Right lobe of liver (tissue), 4 donors: ENCODE measurements around the gene MINDY3.

Experiments
- POLR2A ChIP-seq: fragments of 450-650 bp; IDR thresholded peaks from one replicate; pipeline ENCODE4 v1.6.1; 2017; ENCODE audit warnings: antibody characterized with exemption, mild to moderate bottlenecking
- TF ChIP-seq, protein P1 (sequence below), 4 donors: fragments of 200-600 bp in 3 of 4; fragments of 450-650 bp in 1 of 4; IDR thresholded peaks; one replicate each; pipeline versions ENCODE4 v1.5.1 to v1.8.0; 2016 to 2022; ENCODE audit warnings: antibody characterized with exemption in 4 of 4, mild to moderate bottlenecking in 2 of 4
- donor health status: DM: no; HTN: no; CAD: no.
- donor health status: DM: no; HTN: no; CAD: no.
- donor health status: DM: no; HTN: yes; CAD: no.

DNA sequence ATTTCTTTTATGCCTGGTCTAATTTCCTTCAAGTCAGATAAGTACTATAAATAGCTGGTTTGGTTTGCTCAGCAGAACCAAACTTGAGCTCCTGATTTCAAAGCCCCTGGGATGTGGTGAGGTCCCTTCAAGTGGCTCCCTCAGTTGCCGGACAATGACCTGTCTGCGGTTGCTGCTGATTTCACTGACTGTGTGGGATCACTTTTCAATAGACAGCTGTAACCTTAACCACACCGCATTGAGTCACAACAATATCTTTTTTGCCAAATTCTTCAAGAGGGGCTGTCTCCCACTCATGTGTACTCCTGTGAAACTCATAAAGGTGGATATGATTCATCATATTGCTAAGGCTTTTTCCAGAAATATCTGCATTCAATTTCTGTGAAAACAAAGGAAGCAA is 117.5 kb downstream of the MINDY3 start:
- TF ChIP-seq, protein P1, sequence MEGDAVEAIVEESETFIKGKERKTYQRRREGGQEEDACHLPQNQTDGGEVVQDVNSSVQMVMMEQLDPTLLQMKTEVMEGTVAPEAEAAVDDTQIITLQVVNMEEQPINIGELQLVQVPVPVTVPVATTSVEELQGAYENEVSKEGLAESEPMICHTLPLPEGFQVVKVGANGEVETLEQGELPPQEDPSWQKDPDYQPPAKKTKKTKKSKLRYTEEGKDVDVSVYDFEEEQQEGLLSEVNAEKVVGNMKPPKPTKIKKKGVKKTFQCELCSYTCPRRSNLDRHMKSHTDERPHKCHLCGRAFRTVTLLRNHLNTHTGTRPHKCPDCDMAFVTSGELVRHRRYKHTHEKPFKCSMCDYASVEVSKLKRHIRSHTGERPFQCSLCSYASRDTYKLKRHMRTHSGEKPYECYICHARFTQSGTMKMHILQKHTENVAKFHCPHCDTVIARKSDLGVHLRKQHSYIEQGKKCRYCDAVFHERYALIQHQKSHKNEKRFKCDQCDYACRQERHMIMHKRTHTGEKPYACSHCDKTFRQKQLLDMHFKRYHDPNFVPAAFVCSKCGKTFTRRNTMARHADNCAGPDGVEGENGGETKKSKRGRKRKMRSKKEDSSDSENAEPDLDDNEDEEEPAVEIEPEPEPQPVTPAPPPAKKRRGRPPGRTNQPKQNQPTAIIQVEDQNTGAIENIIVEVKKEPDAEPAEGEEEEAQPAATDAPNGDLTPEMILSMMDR (IDR thresholded peaks at IDR 0.05), result no peak
- TF ChIP-seq POLR2A, result no peak
